ENCODE measurements around the gene NEK8. TPM values are rescaled to one million over a fixed set of nuclear protein-coding genes. Genes with fewer than 3 reads are reported as not detected.
A peak's percentile ranks its signal among the peaks of the same experiment; 100 is the strongest.
"Not testable (repeated sequence)": the region's sequence is repeated elsewhere in the genome, so short reads cannot be mapped to it uniquely, and the experiment has no call there.

NEK8 gene
- total RNA-seq, 3 donors from 2014 or later = 5.8 to 7.7 (median 7.6) TPM

- Mint-ChIP-seq H3K9me3 (no peaks in the 10 kb centered on the region), H3K4me1 (ENCODE audit: low read depth) (peaks cover 46% of the 10 kb centered on the region), H3K27me3 (ENCODE audit: low read depth) (no peaks in the 10 kb centered on the region), H3K4me3 (peak within 1 kb of the TSS; percentile 100), H3K36me3 (ENCODE audit: insufficient read depth) (peaks cover 38% of the 10 kb centered on the region)
- DNase-seq (peak; percentile 56), ATAC-seq (peak; percentile 34 to 45)
Measured at GRCh38 chr17:28726226-28726626, 2.4 kb upstream of the NEK8 start, which contains the start of gene TLCD1. Gene TLCD1, minus strand, starts transcription at chr17:28726233. Its CDS starts 136 bp downstream, at chr17:28726097.

GRCh38 chr17:28726627-28727491, 1.7 kb upstream of the NEK8 start:
- H3K4me1 Mint-ChIP-seq (ENCODE audit: low read depth) = peaks cover 45% of the 10 kb centered on the region
- DNase-seq (peak; percentile 89), ATAC-seq (peak; percentile 26 to 31)
- H3K9me3 Mint-ChIP-seq = no peaks in the 10 kb centered on the region
- no peaks in the 10 kb centered on the region for H3K27me3 Mint-ChIP-seq (ENCODE audit: low read depth)
- peaks cover 32% of the 10 kb centered on the region for H3K36me3 Mint-ChIP-seq (ENCODE audit: insufficient read depth)
- peak overlapping the region; percentile 94 for H3K4me3 Mint-ChIP-seq

- no peaks in the 10 kb centered on the region for H3K27me3 Mint-ChIP-seq (ENCODE audit: low read depth)
- H3K4me3 Mint-ChIP-seq = peak overlapping the region; percentile 33
- ATAC-seq = no peak
- no peaks in the 10 kb centered on the region for H3K9me3 Mint-ChIP-seq
- DNase-seq = no peak
- H3K36me3 Mint-ChIP-seq (ENCODE audit: insufficient read depth) = peaks cover 8% of the 10 kb centered on the region
- peaks cover 23% of the 10 kb centered on the region for H3K4me1 Mint-ChIP-seq (ENCODE audit: low read depth)
Measured at GRCh38 chr17:28729950-28730330, 1.4 kb downstream of the NEK8 start.

GRCh38 chr17:28733346-28733745, 4.8 kb downstream of the NEK8 start:
- H3K4me3 Mint-ChIP-seq = no peak overlapping the region
- peaks cover 2% of the 10 kb centered on the region for H3K36me3 Mint-ChIP-seq (ENCODE audit: insufficient read depth)
- no peaks in the 10 kb centered on the region for H3K27me3 Mint-ChIP-seq (ENCODE audit: low read depth)
- peaks cover 15% of the 10 kb centered on the region for H3K4me1 Mint-ChIP-seq (ENCODE audit: low read depth)
- H3K9me3 Mint-ChIP-seq = no peaks in the 10 kb centered on the region
- ATAC-seq (no peak), DNase-seq (no peak)

GRCh38 chr17:28734712-28735241, 6.2 kb downstream of the NEK8 start:
- no peak for ATAC-seq

GRCh38 chr17:28735242-28735722, 6.7 kb downstream of the NEK8 start:
- ATAC-seq (no peak), DNase-seq (no peak)
- H3K9me3 Mint-ChIP-seq = no peaks in the 10 kb centered on the region
- H3K4me3 Mint-ChIP-seq = no peak overlapping the region
- H3K4me1 Mint-ChIP-seq (ENCODE audit: low read depth) = peaks cover 19% of the 10 kb centered on the region
- H3K27me3 Mint-ChIP-seq (ENCODE audit: low read depth) = no peaks in the 10 kb centered on the region
- H3K36me3 Mint-ChIP-seq (ENCODE audit: insufficient read depth) = peaks cover 6% of the 10 kb centered on the region

More at GRCh38 chr17:28734712-28735241, 6.2 kb downstream of the NEK8 start:
- Mint-ChIP-seq H3K36me3 (ENCODE audit: insufficient read depth) (peaks cover 6% of the 10 kb centered on the region), H3K27me3 (ENCODE audit: low read depth) (no peaks in the 10 kb centered on the region), H3K4me3 (no peak overlapping the region), H3K4me1 (ENCODE audit: low read depth) (peaks cover 20% of the 10 kb centered on the region), H3K9me3 (no peaks in the 10 kb centered on the region)
- DNase-seq = no peak

GRCh38 chr17:28735913-28736769, 7.6 kb downstream of the NEK8 start:
- H3K4me3 Mint-ChIP-seq = not testable (repeated sequence)

GRCh38 chr17:28737316-28737715, 8.7 kb downstream of the NEK8 start:
- ATAC-seq = no peak
- DNase-seq = no peak
- no peaks in the 10 kb centered on the region for H3K27me3 Mint-ChIP-seq (ENCODE audit: low read depth)
- no peaks in the 10 kb centered on the region for H3K9me3 Mint-ChIP-seq
- peaks cover 5% of the 10 kb centered on the region for H3K36me3 Mint-ChIP-seq (ENCODE audit: insufficient read depth)
- H3K4me1 Mint-ChIP-seq (ENCODE audit: low read depth) = peaks cover 25% of the 10 kb centered on the region
- no peak overlapping the region for H3K4me3 Mint-ChIP-seq

More at GRCh38 chr17:28735913-28736769, 7.6 kb downstream of the NEK8 start:
- not testable (repeated sequence) for H3K27me3 Mint-ChIP-seq (ENCODE audit: low read depth); H3K9me3 Mint-ChIP-seq; H3K36me3 Mint-ChIP-seq (ENCODE audit: insufficient read depth); DNase-seq; ATAC-seq
- H3K4me1 Mint-ChIP-seq (ENCODE audit: low read depth) = peaks cover 22% of the 10 kb centered on the region

- ATAC-seq = no peak
- H3K4me3 Mint-ChIP-seq = peak overlapping the region; percentile 55
- H3K9me3 Mint-ChIP-seq = no peaks in the 10 kb centered on the region
- no peak for DNase-seq
- no peaks in the 10 kb centered on the region for H3K27me3 Mint-ChIP-seq (ENCODE audit: low read depth)
- H3K4me1 Mint-ChIP-seq (ENCODE audit: low read depth) = peaks cover 26% of the 10 kb centered on the region
- H3K36me3 Mint-ChIP-seq (ENCODE audit: insufficient read depth) = peaks cover 5% of the 10 kb centered on the region
Measured at GRCh38 chr17:28737770-28738679, 9.4 kb downstream of the NEK8 start.

- Mint-ChIP-seq H3K9me3 (no peaks in the 10 kb centered on the region), H3K36me3 (ENCODE audit: insufficient read depth) (peaks cover 5% of the 10 kb centered on the region), H3K4me1 (ENCODE audit: low read depth) (peaks cover 28% of the 10 kb centered on the region), H3K4me3 (peak overlapping the region; percentile 55), H3K27me3 (ENCODE audit: low read depth) (no peaks in the 10 kb centered on the region)
- DNase-seq (peak; percentile 69), ATAC-seq (peak; percentile 64 to 70)
Measured at GRCh38 chr17:28738680-28739384, 10.2 kb downstream of the NEK8 start.

GRCh38 chr17:28740406-28741357, 12.1 kb downstream of the NEK8 start:
- Mint-ChIP-seq H3K4me3 (no peak overlapping the region), H3K36me3 (ENCODE audit: insufficient read depth) (peaks cover 6% of the 10 kb centered on the region), H3K4me1 (ENCODE audit: low read depth) (peaks cover 30% of the 10 kb centered on the region), H3K27me3 (ENCODE audit: low read depth) (no peaks in the 10 kb centered on the region), H3K9me3 (no peaks in the 10 kb centered on the region)
- DNase-seq = no peak
- no peak for ATAC-seq

All from activated T-cell treated with anti-CD3 and anti-CD28 coated beads, Interleukin-2, amount 50 U/mL, for 4 hours (primary cell).